CD4-positive, alpha-beta T cell treated with Interleukin-15 for 4 hours (primary cell): ENCODE data around the gene RALGPS1.

Experiments used
- DNase-seq: peaks from one replicate; pipeline ENCODE4 v3.0.0-alpha.2; 2020; ENCODE audit warnings: low spot score

The RALGPS1 gene

GRCh38 chr9:127099664-127100063, 185.1 kb downstream of the RALGPS1 start:
- DNase-seq, result no peak

- no peak for DNase-seq
Observed at GRCh38 chr9:127102176-127102575, 187.6 kb downstream of the RALGPS1 start.

GRCh38 chr9:127102788-127103187, 188.2 kb downstream of the RALGPS1 start:
- DNase-seq, result no peak

- no peak for DNase-seq
Observed at GRCh38 chr9:127104581-127105311, 190.2 kb downstream of the RALGPS1 start.

GRCh38 chr9:127105805-127106465, 191.4 kb downstream of the RALGPS1 start:
- no peak for DNase-seq

GRCh38 chr9:127106466-127106855, 191.9 kb downstream of the RALGPS1 start:
- no peak for DNase-seq

- no peak for DNase-seq
Observed at GRCh38 chr9:127107171-127107928, 192.8 kb downstream of the RALGPS1 start.

- no peak for DNase-seq
Observed at GRCh38 chr9:127107929-127108876, 193.6 kb downstream of the RALGPS1 start.

- DNase-seq, result no peak
Observed at GRCh38 chr9:127109212-127109711, 194.7 kb downstream of the RALGPS1 start.

- DNase-seq, result no peak
Observed at GRCh38 chr9:127112056-127112455, 197.5 kb downstream of the RALGPS1 start.

- no peak for DNase-seq
Observed at GRCh38 chr9:127112735-127113161, 198.2 kb downstream of the RALGPS1 start.

GRCh38 chr9:127113191-127113972, 198.8 kb downstream of the RALGPS1 start:
- no peak for DNase-seq

GRCh38 chr9:127114606-127115005, 200.0 kb downstream of the RALGPS1 start:
- DNase-seq, result no peak

- DNase-seq, result no peak
Observed at GRCh38 chr9:127116088-127116726, 201.6 kb downstream of the RALGPS1 start.

GRCh38 chr9:127116957-127117356, 202.4 kb downstream of the RALGPS1 start:
- no peak for DNase-seq

- no peak for DNase-seq
Observed at GRCh38 chr9:127117801-127118200, 203.2 kb downstream of the RALGPS1 start.

- DNase-seq, result no peak
Observed at GRCh38 chr9:127118597-127119319, 204.2 kb downstream of the RALGPS1 start.

GRCh38 chr9:127119320-127119709, 204.7 kb downstream of the RALGPS1 start:
- no peak for DNase-seq

GRCh38 chr9:127121628-127122175, 207.1 kb downstream of the RALGPS1 start:
- DNase-seq, result no peak
